ENCODE data around the gene GNG11. TPM values are rescaled to one million over a fixed set of nuclear protein-coding genes. Genes with fewer than 3 reads are reported as not detected.

Gene GNG11
- total RNA-seq, 1 experiment from 2014 or later, result not detected

- no peak overlapping the region for H3K4me2 ChIP-seq (ENCODE audit: low read length)
- H3K27ac ChIP-seq (ENCODE audit: low read depth, low read length), result no peak overlapping the region
- BruUV-seq (replicated peaks), result no TSS peak
- H3K9me3 ChIP-seq (ENCODE audit: control insufficient read depth in 1 of 2, insufficient read depth in 1 of 2, low read depth in 1 of 2, low read length in 2 of 2), result no peaks in the 10 kb centered on the region
- H3K9ac ChIP-seq (ENCODE audit: low read length), result no peak overlapping the region
- no peaks in the 10 kb centered on the region for H3K9me2 ChIP-seq (ENCODE audit: insufficient read depth)
- RAD21 ChIA-PET (ENCODE audit: low non-redundant PET in 1 of 2, low total read pairs in 2 of 2, uncharacterized antibody in 2 of 2, unreplicated experiment in 2 of 2), result no interaction called here
- no peak for ATAC-seq
- POLR2A ChIA-PET, result no interaction called here
- intact Hi-C loops (cut with micrococcal nuclease), result no loop called here
- no peaks in the 10 kb centered on the region for H3K79me2 ChIP-seq (ENCODE audit: insufficient read depth, low read length)
- no peak overlapping the region for H3K4me3 ChIP-seq (replicated peaks in 1 of 2; ENCODE audit: low read depth in 1 of 2, low read length in 2 of 2)
- no peaks in the 10 kb centered on the region for H3K27me3 ChIP-seq (ENCODE audit: insufficient read depth, low read length)
- H2AFZ ChIP-seq (ENCODE audit: low read depth, low read length, poor library complexity, severe bottlenecking), result no peak overlapping the region
- TF ChIP-seq REST (IDR thresholded peaks at IDR 0.05; ENCODE audit: low read depth) (no peak), EGR1 (IDR thresholded peaks at IDR 0.05; ENCODE audit: low read depth) (no peak), RAD21 (IDR thresholded peaks at IDR 0.05; ENCODE audit: low read depth) (no peak), ZNF274 (IDR thresholded peaks at IDR 0.05; ENCODE audit: low read depth, low read length) (no peak)
- CTCF ChIA-PET, result interaction anchor here (1.1 kb wide), 1 partner anchor 13 kb away, joined by 4 read pairs; no protein-coding TSS in a partner anchor
- no peaks in the 10 kb centered on the region for H4K20me1 ChIP-seq (ENCODE audit: insufficient read depth)
- H3K4me1 ChIP-seq (ENCODE audit: control insufficient read depth in 1 of 2, insufficient read depth in 2 of 2, low read length in 2 of 2), result no peaks in the 10 kb centered on the region
- no peaks in the 10 kb centered on the region for H3K36me3 ChIP-seq (ENCODE audit: control insufficient read depth in 1 of 2, insufficient read depth in 2 of 2, low read length in 2 of 2)
- no peak for DNase-seq (ENCODE audit: low read depth, low spot score)
Measured at GRCh38 chr7:93889261-93889660, 32.3 kb upstream of the GNG11 start.

DNA sequence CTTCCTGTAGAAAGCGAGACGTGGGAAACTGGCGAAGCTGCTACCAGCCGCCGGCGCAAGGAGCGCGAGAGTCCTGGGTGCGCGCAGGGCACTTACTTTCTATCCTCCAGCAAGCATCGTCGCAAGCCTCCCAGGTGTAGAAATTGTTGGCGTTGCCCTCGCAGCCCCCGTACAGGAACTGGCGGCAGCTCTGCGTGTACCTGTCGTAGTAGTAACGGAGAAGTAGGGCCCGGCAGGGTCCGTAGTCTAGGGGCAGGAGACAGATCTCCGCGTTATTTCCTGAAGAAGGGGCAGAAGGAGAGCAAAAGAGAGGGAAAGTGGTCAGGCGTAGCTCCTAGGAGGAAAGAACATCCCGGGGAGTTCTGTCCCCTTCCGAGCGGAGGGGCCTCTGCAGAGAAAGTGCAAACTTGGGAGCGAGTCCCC is 31.5 kb upstream of the GNG11 start:
- CTCF ChIA-PET, result interaction anchor here (1.1 kb wide), 1 partner anchor 13 kb away, joined by 4 read pairs; no protein-coding TSS in a partner anchor
- no peak overlapping the region for H3K4me3 ChIP-seq (replicated peaks in 1 of 2; ENCODE audit: low read depth in 1 of 2, low read length in 2 of 2)
- H3K4me1 ChIP-seq (ENCODE audit: control insufficient read depth in 1 of 2, insufficient read depth in 2 of 2, low read length in 2 of 2), result no peaks in the 10 kb centered on the region
- H2AFZ ChIP-seq (ENCODE audit: low read depth, low read length, poor library complexity, severe bottlenecking), result no peak overlapping the region
- no peaks in the 10 kb centered on the region for H3K36me3 ChIP-seq (ENCODE audit: control insufficient read depth in 1 of 2, insufficient read depth in 2 of 2, low read length in 2 of 2)
- no TSS peak for BruUV-seq (replicated peaks)
- H3K4me2 ChIP-seq (ENCODE audit: low read length), result no peak overlapping the region
- ATAC-seq (no peak), DNase-seq (ENCODE audit: low read depth, low spot score) (no peak)
- H3K27me3 ChIP-seq (ENCODE audit: insufficient read depth, low read length), result no peaks in the 10 kb centered on the region
- intact Hi-C loops (cut with micrococcal nuclease), result no loop called here
- H4K20me1 ChIP-seq (ENCODE audit: insufficient read depth), result no peaks in the 10 kb centered on the region
- no peaks in the 10 kb centered on the region for H3K9me2 ChIP-seq (ENCODE audit: insufficient read depth)
- H3K9ac ChIP-seq (ENCODE audit: low read length), result no peak overlapping the region
- POLR2A ChIA-PET, result no interaction called here
- RAD21 ChIA-PET (ENCODE audit: low non-redundant PET in 1 of 2, low total read pairs in 2 of 2, uncharacterized antibody in 2 of 2, unreplicated experiment in 2 of 2), result no interaction called here
- H3K79me2 ChIP-seq (ENCODE audit: insufficient read depth, low read length), result no peaks in the 10 kb centered on the region
- H3K9me3 ChIP-seq (ENCODE audit: control insufficient read depth in 1 of 2, insufficient read depth in 1 of 2, low read depth in 1 of 2, low read length in 2 of 2), result no peaks in the 10 kb centered on the region
- no peak overlapping the region for H3K27ac ChIP-seq (ENCODE audit: low read depth, low read length)
- TF ChIP-seq JUND (IDR thresholded peaks at IDR 0.05), result no peak
- TF ChIP-seq, protein P1, sequence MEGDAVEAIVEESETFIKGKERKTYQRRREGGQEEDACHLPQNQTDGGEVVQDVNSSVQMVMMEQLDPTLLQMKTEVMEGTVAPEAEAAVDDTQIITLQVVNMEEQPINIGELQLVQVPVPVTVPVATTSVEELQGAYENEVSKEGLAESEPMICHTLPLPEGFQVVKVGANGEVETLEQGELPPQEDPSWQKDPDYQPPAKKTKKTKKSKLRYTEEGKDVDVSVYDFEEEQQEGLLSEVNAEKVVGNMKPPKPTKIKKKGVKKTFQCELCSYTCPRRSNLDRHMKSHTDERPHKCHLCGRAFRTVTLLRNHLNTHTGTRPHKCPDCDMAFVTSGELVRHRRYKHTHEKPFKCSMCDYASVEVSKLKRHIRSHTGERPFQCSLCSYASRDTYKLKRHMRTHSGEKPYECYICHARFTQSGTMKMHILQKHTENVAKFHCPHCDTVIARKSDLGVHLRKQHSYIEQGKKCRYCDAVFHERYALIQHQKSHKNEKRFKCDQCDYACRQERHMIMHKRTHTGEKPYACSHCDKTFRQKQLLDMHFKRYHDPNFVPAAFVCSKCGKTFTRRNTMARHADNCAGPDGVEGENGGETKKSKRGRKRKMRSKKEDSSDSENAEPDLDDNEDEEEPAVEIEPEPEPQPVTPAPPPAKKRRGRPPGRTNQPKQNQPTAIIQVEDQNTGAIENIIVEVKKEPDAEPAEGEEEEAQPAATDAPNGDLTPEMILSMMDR (IDR thresholded peaks at IDR 0.05 in 2 of 3, conservative IDR thresholded peaks at IDR 0.05 in 1 of 3; ENCODE audit: borderline replicate concordance in 1 of 3, insufficient read depth in 1 of 3, low read depth in 2 of 3, low read length in 2 of 3), result no peak
- TF ChIP-seq FOSL1 (IDR thresholded peaks at IDR 0.05; ENCODE audit: low read depth), result no peak
- TF ChIP-seq REST (IDR thresholded peaks at IDR 0.05; ENCODE audit: low read depth), result no peak
- TF ChIP-seq EZH2 (IDR thresholded peaks at IDR 0.05), result no peak
- no peak for TF ChIP-seq TCF7L2 (IDR thresholded peaks at IDR 0.05; ENCODE audit: borderline replicate concordance, extremely low read depth, insufficient read depth, insufficient read length)
- TF ChIP-seq YY1 (IDR thresholded peaks at IDR 0.05; ENCODE audit: extremely low read depth, insufficient replicate concordance, low read depth, low read length), result no peak
- TF ChIP-seq SP1 (IDR thresholded peaks at IDR 0.05; ENCODE audit: low read depth), result no peak

Measured in HCT116 (cell line).